SK-N-MC (cell line): ENCODE data around the gene DECR2.

ENCODE experiments used
- EZH2 ChIP-seq: fragments of 200-600 bp; sonication (generic); IDR thresholded peaks from one replicate; pipeline ENCODE4 v1.6.1; 2017; ENCODE audit warnings: antibody characterized with exemption
- POLR2AphosphoS5 ChIP-seq: IDR thresholded peaks from 2 replicates; pipeline ENCODE4 v1.6.1; 2012; ENCODE audit warnings: mild to moderate bottlenecking, low read depth, low read length, borderline replicate concordance

GRCh38 chr16:424623-425081, 23.0 kb downstream of the DECR2 start:
- no peak for TF ChIP-seq POLR2AphosphoS5
- TF ChIP-seq EZH2: no peak
